Pancreas (tissue), 10 donors: Measurements from ENCODE around the gene HTT. TPM values are rescaled to one million over a fixed set of nuclear protein-coding genes. Genes with fewer than 3 reads are reported as not detected.

Experiments
- ATAC-seq, 4 donors: fragments of 200-7000 bp; cut with Tn5 transposase; one replicate each; pipeline versions ENCODE4 v1.8.0 to v1.9.1; 2020; ENCODE audit warnings: mild to moderate bottlenecking in 4 of 4, moderate library complexity in 4 of 4
- DNase-seq, 6 donors: peaks; one replicate each; pipeline ENCODE4 v3.0.0-alpha.2; 2020
- FAIRE-seq: peaks from 2 replicates; lab custom pipeline; 2012; peaks lifted over from hg19 to GRCh38; lab: Jason Lieb, UNC
- H3K27ac ChIP-seq, 4 donors: fragments of 200-600 bp; sonication (generic); 1 replicate in 3 of 4; 2 replicates in 1 of 4; pipeline versions ENCODE4 v1.5.0 to v1.8.0; 2020
- H3K27me3 ChIP-seq, 4 donors: fragments of 200-600 bp; one replicate each; pipeline ENCODE4 v1.8.0; 2021
- H3K36me3 ChIP-seq, 3 donors: fragments of 200-600 bp; sonication (generic) in 1 of 3; one replicate each; pipeline versions ENCODE4 v1.5.0 to v1.8.0; 2020 to 2021
- H3K4me1 ChIP-seq, 3 donors: fragments of 200-600 bp; one replicate each; pipeline ENCODE4 v1.8.0; 2021
- H3K4me3 ChIP-seq, 4 donors: fragments of 200-600 bp; sonication (generic) in 2 of 4; one replicate each; pipeline versions ENCODE4 v1.5.0 to v1.8.0; 2020 to 2021
- H3K9me3 ChIP-seq, 4 donors: fragments of 200-600 bp; one replicate each; pipeline ENCODE4 v1.8.0; 2021
- CTCF ChIP-seq, 4 donors: fragments of 200-600 bp; sonication (generic) in 3 of 4; IDR thresholded peaks; one replicate each; pipeline versions ENCODE4 v1.5.0 to v1.8.0; 2021; ENCODE audit warnings: antibody characterized with exemption in 4 of 4
- WGBS, 2 donors: extraction: QIAGEN DNeasy Blood & Tissue Kit; methylation state at CpG; one replicate each; pipeline ENCODE4 v1.1.7; 2013; 5-methylcytosine and 5-hydroxymethylcytosine counted together
- intact Hi-C, 3 donors: fragments of 100-400 bp; cut with DNase I; formaldehyde crosslinking; loops; one replicate each; pipeline versions ENCODE4 v1.11.1 to v1.14.2; 2022
- polyA plus RNA-seq, 2 donors: library from polyadenylated mRNA; stranded (reverse); fragments of 200-250 nt; gene quantifications; one replicate each; pipeline ENCODE4 v1.2.3, GENCODE V29; 2013
- total RNA-seq, 6 donors: library from RNA; stranded (reverse); fragmentation: NEBNext Ultra II Directional in 4 of 6; extraction: Animal tissue kit (Norgen Biotek cat#: 25700) in 4 of 6; gene quantifications; one replicate each; pipeline versions ENCODE4 v1.2.1 to v1.2.4, GENCODE V29; 2021 to 2023
- donor health status: healthy with polysubstance abuse.
- donor health status: DM: no; HTN: no; CAD: no; lungs with moderate emphysema.
- donor health status: DM: no; HTN: no; CAD: no.
- donor health status: control.
- donor health status: control.
- donor health status: Bipolar disorder and iron deficiency.
- donor health status: DM: yes; HTN: yes; CAD: no.
- donor health status: DM: no; HTN: no; CAD: no.
- donor health status: DM: no; HTN: no; CAD: no.
- donor health status: DM: yes; HTN: yes; CAD: no.

Gene HTT
- total and polyA plus RNA-seq, 8 donors = 23.1 to 55.2 (median 42.7) TPM

DNA sequence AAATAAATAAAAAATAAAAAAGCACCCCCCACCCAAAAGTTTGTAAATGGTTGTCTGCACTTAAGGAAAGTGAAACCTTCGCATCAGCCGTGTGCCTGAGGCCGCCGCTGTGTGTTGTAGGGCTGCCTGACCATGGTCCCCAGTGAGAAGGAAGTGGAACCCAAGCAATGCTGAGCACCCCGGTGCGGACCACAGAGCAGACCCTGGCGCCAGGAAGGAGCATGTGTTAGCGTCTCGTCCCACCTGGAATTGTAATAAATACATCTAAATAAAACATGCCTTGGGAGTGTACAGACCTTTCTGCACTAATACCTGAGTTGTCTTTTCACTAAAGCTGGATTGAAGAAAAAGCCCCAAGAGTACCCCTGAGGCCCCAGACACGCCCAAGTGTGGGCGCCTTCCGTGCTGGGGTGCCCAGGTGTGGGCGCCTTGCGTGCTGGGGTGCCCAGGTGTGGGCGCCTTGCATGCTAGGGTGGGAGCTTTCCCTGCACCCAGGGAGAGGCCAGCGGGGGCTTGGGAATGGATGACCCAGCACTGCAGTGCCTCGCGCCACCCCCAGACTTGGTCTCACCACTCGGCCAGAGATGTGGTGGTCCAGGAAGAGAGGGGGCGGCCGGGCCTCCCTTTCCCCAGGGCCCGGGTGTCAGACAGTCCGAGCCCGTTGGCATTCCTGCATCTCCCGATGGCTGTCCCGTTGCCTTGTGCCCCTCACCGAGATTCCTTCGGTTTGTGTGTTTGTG lies 33.9 kb upstream of the HTT start:
- H3K4me1 ChIP-seq = peaks cover 0 to 7% (median 0%) of the 10 kb centered on the region in 3 donors
- no peak for DNase-seq

DNA sequence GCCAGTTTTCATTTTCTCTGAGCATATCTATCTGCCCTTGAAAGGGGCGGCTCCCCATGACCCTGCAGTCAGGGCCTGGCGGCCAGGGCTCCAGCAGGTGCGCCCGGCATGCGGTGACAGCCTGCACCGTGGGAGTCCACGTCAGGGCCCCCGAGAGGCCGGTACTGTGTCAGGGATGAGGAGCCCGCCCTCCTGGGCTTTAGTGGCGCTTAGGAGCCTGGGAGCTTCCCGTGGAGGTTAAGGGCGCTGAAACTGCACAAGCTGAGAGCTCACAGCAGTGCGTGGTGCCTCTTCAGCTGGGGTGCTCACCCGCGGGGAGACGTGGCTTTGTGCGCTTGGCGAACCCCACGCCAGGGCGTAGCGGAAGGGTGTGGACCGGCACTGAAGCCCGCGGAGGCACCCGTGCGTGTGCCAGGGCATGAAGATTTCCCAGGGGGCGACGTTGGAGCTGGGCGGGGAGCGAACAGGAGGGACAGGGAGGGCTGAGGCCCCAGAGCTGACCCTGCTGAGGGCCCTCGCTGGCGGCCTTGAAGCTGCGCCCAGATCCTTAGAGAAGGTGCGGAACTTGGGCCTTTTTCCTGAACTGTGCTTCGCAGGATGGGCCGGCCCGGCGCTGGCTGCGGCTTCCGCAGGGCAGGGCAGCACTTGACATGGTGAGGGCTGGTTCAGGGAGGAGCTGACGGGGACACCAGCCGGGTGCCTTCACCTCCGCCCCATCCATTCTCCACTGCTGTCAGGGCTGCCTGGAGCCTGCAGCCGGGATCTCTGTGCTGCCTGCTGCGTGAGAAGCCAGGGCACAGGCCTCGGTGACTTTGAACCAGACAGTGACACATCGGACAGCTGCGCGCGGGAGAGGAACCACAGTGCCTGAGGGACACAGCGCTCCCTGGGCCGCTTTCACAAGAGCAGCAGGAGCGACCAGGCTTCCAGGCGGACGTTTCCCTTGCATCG lies 33.0 kb upstream of the HTT start:
- peak overlapping the region in 2 of 4 donors; percentile 18 to 34 for H3K27ac ChIP-seq
- FAIRE-seq = no peak
- H3K9me3 ChIP-seq = no peaks in the 10 kb centered on the region
- H3K4me1 ChIP-seq = peaks cover 0 to 7% (median 0%) of the 10 kb centered on the region in 3 donors
- intact Hi-C loops = no loop called here
- peak in 3 of 4 donors; percentile 35 to 63 (median 58) for ATAC-seq
- H3K4me3 ChIP-seq = peak overlapping the region in 2 of 4 donors; percentile 6 to 42
- DNase-seq = peak in 2 of 6 donors; percentile 17 to 67
- H3K36me3 ChIP-seq = no peaks in the 10 kb centered on the region
- TF ChIP-seq CTCF (IDR thresholded peaks at IDR 0.05) = no peak
- H3K27me3 ChIP-seq = no peaks in the 10 kb centered on the region
- WGBS, 2 donors = 56 to 64% methylated on average over 56 to 57 of the region's 57 CpGs

More for the DNA sequence above, 33.9 kb upstream of the HTT start:
- TF ChIP-seq CTCF (IDR thresholded peaks at IDR 0.05) = no peak
- Histone ChIP-seq H3K9me3 (no peaks in the 10 kb centered on the region), H3K27me3 (no peaks in the 10 kb centered on the region), H3K36me3 (no peaks in the 10 kb centered on the region), H3K27ac (no peak overlapping the region), H3K4me3 (no peak overlapping the region)
- FAIRE-seq (no peak), ATAC-seq (no peak)
- intact Hi-C loops = no loop called here
- WGBS, 2 donors = 86 to 89% methylated on average over 28 of the region's 28 CpGs

DNA sequence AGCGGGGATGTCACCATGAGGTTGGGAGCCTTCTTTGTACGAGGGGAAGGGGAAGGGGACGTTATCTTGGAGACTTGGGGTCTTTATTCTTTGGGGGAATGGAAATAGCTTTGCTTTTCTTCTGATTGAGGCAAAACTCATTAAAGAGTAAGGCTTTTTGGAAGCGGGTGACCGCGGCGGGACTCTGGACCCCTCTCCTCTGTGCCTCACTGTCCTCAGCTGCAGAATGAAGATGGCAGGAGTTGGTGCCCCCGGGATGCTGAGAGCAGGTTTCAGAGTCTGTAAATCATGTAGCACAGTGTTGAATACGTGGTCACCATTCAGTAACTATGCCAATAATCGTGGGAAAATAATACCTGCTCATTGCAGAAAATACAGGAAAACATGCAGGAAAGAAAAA lies 32.3 kb upstream of the HTT start:
- H3K27ac ChIP-seq = peak overlapping the region in 1 of 4 donors; percentile 34
- H3K27me3 ChIP-seq = no peaks in the 10 kb centered on the region
- H3K9me3 ChIP-seq = no peaks in the 10 kb centered on the region
- 75 to 76% methylated on average over 10 of the region's 10 CpGs for WGBS, 2 donors
- ATAC-seq (no peak), FAIRE-seq (no peak), DNase-seq (no peak)
- TF ChIP-seq CTCF (IDR thresholded peaks at IDR 0.05) = no peak
- H3K4me1 ChIP-seq = peaks cover 0 to 7% (median 0%) of the 10 kb centered on the region in 3 donors
- intact Hi-C loops = no loop called here
- no peaks in the 10 kb centered on the region for H3K36me3 ChIP-seq
- peak overlapping the region in 1 of 4 donors; percentile 42 for H3K4me3 ChIP-seq

DNA sequence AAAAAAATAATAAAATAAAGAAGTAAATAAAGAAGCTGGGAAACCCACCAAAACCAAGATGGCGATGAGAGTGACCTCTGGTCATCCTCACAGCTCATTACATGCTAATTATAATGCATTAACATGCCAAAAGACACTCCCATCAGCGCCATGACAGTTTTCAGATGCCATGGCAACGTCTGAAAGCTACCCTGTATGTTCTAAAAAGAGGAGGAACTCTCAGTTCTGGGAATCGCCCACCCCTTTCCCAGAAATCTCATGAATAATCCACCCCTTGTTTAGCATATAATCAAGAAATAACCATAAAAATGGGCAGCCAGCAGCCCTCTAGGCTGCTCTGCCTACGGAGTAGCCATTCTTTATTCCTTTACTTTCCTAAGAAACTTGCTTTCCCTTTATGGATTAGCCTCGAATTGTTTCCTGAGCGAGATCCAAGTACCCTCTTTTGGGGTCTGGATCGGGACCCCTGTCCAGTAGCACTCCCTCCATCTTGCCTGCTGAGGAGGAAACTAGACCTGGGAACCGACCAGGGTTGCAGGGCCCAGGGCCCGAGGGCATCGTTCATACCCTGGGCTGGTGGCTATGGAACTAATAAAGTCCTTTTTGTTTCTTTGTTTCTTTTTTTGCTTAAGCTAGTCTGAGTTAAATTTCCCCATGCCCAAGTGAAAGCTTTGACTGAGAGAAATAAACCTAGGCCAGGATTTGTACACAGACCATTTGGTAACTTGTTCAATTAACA lies 31.0 kb upstream of the HTT start:
- DNase-seq (no peak), ATAC-seq (no peak), FAIRE-seq (no peak)
- WGBS, 2 donors = 82 to 89% methylated on average over 11 of the region's 11 CpGs
- intact Hi-C loops = no loop called here
- Histone ChIP-seq H3K27ac (no peak overlapping the region), H3K9me3 (no peaks in the 10 kb centered on the region), H3K36me3 (no peaks in the 10 kb centered on the region), H3K27me3 (no peaks in the 10 kb centered on the region), H3K4me1 (peaks cover 0 to 7% (median 0%) of the 10 kb centered on the region in 3 donors), H3K4me3 (no peak overlapping the region)
- TF ChIP-seq CTCF (IDR thresholded peaks at IDR 0.05) = no peak
